ACC112 (cell line): ENCODE data around the gene ZBTB7C.

Experiments
- H2AFZ ChIP-seq: fragments of 200-600 bp; sonication (generic); one replicate; pipeline ENCODE4 v1.6.0; 2017; ENCODE audit warnings: antibody characterized with exemption, low read length; ENCODE audit not compliant: unreplicated experiment
- H3K27ac ChIP-seq: fragments of 200-600 bp; sonication (generic); 2 replicates; pipeline ENCODE4 v1.5.1; 2014; ENCODE audit warnings: low read depth, mild to moderate bottlenecking, antibody characterized with exemption, low read length, moderate library complexity
- H3K27me3 ChIP-seq: fragments of 200-600 bp; sonication (generic); 2 replicates; pipeline ENCODE4 v1.6.1; 2014; ENCODE audit warnings: mild to moderate bottlenecking, antibody characterized with exemption, low read length, moderate library complexity, mixed read lengths; ENCODE audit not compliant: insufficient read depth
- H3K36me3 ChIP-seq: fragments of 200-600 bp; sonication (generic); 2 replicates; pipeline ENCODE4 v1.6.1; 2016; ENCODE audit warnings: mild to moderate bottlenecking, antibody characterized with exemption, low read length, moderate library complexity, mixed read lengths; ENCODE audit not compliant: insufficient read depth
- H3K4me1 ChIP-seq: fragments of 200-600 bp; sonication (generic); one replicate; pipeline ENCODE4 v1.6.1; 2016; ENCODE audit warnings: low read length, mixed read lengths; ENCODE audit not compliant: insufficient read depth, unreplicated experiment, control insufficient read depth
- H3K4me3 ChIP-seq: fragments of 200-600 bp; sonication (generic); 2 replicates; pipeline ENCODE4 v1.5.1; 2014; ENCODE audit warnings: mild to moderate bottlenecking, low read depth, low read length
- H3K79me2 ChIP-seq: fragments of 200-600 bp; sonication (generic); one replicate; pipeline ENCODE4 v1.6.0; 2016; ENCODE audit warnings: low read length; ENCODE audit not compliant: control insufficient read depth, unreplicated experiment, insufficient read depth

The ZBTB7C gene

DNA sequence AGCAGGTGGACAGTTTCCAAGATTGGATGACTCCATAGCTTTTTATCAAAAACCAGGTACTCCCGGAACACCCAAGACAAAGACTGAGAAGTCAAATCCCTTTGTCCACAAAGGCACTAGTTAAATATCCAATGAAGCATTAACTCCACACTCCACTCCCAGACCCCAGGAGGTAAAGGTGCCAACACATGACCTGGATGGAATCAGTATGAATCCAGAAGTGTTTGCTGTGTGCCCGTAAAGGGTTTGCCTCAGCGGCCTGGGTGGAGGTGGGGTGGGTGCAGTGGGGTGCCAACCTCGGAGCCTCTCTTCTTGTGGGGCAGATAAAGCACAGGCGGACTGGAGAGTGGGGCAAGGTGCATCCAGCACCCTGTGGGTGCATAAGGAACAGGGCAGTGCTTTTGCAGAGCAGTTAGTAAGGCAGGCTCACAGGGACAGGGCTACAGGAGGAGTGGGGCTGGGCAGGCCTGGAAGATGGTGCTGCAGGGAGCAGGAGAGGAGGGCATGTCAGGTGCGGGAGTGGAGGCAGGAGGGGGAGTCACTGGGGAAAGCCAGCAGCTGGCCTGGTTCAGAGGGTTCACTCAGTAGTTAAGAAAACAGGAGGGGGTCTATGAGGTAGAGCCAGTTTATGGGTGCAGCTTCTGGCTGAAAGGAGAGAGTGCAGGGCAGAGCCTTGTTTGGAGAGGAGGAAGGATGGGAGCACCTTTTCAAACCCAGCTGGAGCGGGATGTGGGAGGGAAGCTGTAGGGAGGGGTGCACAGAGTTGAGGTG, 270.3 kb downstream of the ZBTB7C start:
- no peaks in the 10 kb centered on the region for H3K4me1 ChIP-seq
- peaks cover 66% of the 10 kb centered on the region for H3K27me3 ChIP-seq

DNA sequence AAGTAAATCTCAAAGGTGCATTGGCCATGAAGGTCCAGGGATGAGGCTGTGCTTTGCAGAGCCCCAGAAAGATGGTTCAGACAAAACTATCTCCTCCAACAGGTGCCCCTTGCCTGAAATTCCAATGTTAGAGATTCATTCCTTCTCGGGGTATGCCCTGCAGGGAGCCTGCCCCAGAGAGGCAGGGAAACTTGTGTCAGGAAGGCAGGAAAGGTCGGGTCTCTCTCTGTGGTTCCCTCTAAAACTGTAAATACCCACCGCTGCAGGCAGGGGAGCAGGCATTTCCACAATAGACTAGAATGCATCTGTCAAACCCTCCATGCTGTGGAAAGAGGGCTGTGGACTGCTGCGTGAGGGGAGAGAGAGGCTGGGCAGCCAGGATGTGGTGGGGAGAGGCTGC, 271.0 kb downstream of the ZBTB7C start:
- no peak overlapping the region for H2AFZ ChIP-seq
- no peaks in the 10 kb centered on the region for H3K79me2 ChIP-seq
- peaks cover 60% of the 10 kb centered on the region for H3K27me3 ChIP-seq
- H3K36me3 ChIP-seq, result no peaks in the 10 kb centered on the region
- no peak overlapping the region for H3K27ac ChIP-seq
- peaks cover 3% of the 10 kb centered on the region for H3K4me1 ChIP-seq
- H3K4me3 ChIP-seq, result no peak overlapping the region

More for the DNA sequence above, 270.3 kb downstream of the ZBTB7C start:
- Histone ChIP-seq H2AFZ (no peak overlapping the region), H3K36me3 (no peaks in the 10 kb centered on the region), H3K27ac (no peak overlapping the region), H3K79me2 (no peaks in the 10 kb centered on the region), H3K4me3 (no peak overlapping the region)

DNA sequence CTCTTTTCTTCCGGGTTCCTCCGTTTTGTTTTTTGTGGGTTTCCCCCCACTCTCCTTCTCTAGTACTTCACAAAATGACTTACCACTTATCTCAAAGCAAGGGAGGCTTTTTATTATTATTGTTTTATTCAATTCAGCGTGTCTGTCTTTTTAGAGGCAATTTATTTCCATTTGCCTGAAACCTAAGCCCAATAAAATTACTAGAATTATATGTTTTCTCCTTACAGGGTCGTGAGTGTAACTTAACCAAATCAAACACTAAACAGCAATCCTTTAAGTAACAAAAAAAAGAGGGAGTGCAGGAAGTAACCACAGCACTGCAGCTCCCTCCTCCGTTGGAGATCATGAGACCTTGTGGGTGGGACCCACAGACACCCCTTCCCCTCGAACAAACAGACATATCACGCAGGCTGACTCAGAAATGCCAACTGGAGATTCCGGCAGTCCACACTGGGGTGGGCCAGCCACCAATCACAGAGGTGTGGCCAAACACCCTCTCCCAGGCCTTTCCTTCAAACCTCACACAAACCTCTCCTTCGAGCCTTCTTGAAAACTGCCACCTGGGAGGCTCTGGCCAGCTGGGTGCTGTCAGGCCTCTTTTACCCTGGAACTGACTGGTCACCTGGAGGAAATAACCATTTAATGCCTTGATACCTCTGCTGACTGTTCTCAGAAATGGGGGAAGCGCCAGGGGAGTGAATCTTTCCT, 271.7 kb downstream of the ZBTB7C start:
- Histone ChIP-seq H3K4me3 (no peak overlapping the region), H3K27me3 (peaks cover 58% of the 10 kb centered on the region), H3K36me3 (no peaks in the 10 kb centered on the region), H2AFZ (no peak overlapping the region), H3K4me1 (peaks cover 3% of the 10 kb centered on the region), H3K27ac (no peak overlapping the region), H3K79me2 (no peaks in the 10 kb centered on the region)

DNA sequence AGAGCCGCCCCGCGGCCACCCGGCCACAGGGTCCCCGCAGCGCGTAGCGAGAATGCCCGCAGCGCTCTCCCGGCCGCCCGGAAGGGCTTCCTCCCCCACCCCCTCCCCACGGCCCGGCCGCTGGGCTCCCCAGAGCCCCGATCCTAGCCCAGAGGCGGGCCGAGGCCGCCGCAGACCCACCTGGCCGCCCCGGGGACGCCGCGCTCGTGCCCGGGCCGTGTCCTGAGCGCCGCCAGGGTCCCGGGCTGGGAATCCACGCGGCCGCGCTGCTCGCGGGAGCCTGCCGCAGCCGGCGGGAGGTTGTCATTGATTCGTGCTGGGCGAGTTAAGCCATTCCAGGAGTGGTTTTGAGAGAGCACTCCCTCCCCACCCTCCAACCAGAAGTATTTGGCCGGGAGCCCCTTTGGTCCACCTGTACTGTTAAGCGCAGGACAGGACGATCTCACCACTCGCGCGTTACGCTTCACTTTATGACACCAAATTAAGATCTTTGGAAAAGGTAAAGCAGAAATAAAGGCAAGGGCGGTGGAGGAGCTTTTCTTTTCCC, 272.3 kb downstream of the ZBTB7C start:
- H3K79me2 ChIP-seq, result no peaks in the 10 kb centered on the region
- no peaks in the 10 kb centered on the region for H3K36me3 ChIP-seq
- peak overlapping the region; percentile 70 for H3K4me3 ChIP-seq
- H3K4me1 ChIP-seq, result peaks cover 3% of the 10 kb centered on the region
- H3K27ac ChIP-seq, result no peak overlapping the region
- H3K27me3 ChIP-seq, result peaks cover 64% of the 10 kb centered on the region
- H2AFZ ChIP-seq, result peak overlapping the region; percentile 48

DNA sequence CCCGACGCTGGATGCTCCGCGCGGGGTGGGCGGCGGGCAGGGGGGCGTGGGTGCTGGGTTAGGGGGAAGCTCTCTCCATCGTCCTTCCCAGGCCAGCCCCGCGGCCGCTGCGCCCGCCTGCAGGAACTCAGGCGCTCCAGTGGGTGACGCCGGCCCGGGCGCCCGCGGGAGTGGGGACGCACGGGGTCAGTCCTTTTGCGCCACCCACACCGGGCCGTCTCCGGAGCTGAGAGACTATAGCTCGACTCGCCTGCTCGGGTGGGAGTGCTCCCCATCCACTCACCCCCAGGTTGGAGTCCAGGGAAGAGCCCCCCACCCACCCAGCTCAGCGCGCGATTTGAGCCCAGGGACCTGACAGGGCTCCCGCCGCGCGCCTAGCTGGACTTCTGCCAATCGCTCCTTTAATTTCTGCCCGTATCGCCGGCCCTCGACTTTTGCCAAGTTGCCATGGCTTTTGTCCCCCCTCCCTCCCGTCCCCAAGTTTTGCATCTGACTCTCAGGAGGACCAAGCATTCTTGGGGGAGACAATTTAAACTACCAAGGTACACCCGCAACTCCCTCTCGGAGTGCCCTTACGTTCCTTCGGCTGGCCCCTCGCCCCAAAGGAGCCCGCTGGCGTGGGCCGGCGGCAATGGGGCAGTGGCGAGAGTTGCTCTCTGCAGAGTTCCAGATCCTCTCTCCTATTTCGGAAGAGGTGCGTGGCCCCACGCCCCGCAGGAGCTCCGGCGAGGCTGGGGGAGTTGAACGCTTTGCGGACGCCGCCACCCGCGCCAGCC, 272.9 kb downstream of the ZBTB7C start:
- Histone ChIP-seq H3K4me1 (peaks cover 3% of the 10 kb centered on the region), H3K36me3 (no peaks in the 10 kb centered on the region), H3K79me2 (no peaks in the 10 kb centered on the region), H3K27ac (no peak overlapping the region), H3K27me3 (peaks cover 65% of the 10 kb centered on the region), H2AFZ (peak overlapping the region; percentile 48), H3K4me3 (peak overlapping the region; percentile 70)

DNA sequence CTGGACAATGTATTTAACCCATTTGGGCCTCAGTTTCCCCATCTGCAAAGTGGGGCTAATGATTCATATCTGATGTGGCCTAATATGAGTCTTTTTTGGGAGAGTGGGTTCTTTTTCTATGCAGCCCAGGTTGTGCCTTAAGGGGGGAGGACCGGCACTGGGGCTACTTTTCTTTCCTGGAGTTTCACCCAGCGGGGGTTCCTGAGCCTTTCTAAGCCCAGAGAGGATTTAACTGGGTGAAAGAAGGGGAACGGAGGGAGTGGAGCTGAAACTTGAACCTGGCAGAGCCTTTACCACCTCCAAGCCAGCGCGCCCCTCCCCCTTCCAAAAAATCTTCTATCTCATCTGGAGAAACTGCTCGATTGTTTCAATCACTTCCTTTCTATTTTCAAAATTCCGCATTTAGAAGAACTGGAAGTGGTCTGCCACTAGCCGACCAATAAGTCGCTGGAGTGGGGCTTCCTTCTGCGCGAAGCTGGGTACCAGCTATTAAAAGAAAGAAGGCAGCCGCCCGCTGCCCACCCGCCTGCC, 273.7 kb downstream of the ZBTB7C start:
- Histone ChIP-seq H3K4me3 (peak overlapping the region; percentile 70), H3K79me2 (no peaks in the 10 kb centered on the region), H3K36me3 (no peaks in the 10 kb centered on the region), H2AFZ (no peak overlapping the region), H3K27me3 (peaks cover 68% of the 10 kb centered on the region), H3K4me1 (peaks cover 3% of the 10 kb centered on the region), H3K27ac (no peak overlapping the region)

DNA sequence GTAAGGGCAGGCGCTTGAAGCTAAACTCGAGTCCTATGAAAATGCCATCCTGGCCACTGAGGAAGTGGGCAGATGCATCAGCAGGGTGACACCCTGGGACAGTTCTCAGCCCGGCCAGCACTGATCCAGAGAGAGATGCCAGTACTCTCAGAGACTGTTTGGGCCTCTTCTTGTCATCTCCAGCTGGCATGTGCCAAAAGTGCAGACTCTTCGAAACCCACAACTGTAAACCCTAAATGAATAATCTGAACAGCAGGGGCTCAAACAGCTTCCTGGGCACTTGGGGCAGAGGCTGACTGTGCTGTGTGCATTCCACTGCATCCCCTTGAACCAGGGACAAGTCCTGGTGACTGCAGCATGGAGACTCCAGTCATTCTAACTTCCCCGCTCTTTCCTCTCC, 274.6 kb downstream of the ZBTB7C start:
- Histone ChIP-seq H2AFZ (no peak overlapping the region), H3K79me2 (no peaks in the 10 kb centered on the region), H3K4me1 (peaks cover 3% of the 10 kb centered on the region), H3K4me3 (no peak overlapping the region), H3K36me3 (no peaks in the 10 kb centered on the region), H3K27ac (no peak overlapping the region), H3K27me3 (peaks cover 75% of the 10 kb centered on the region)

DNA sequence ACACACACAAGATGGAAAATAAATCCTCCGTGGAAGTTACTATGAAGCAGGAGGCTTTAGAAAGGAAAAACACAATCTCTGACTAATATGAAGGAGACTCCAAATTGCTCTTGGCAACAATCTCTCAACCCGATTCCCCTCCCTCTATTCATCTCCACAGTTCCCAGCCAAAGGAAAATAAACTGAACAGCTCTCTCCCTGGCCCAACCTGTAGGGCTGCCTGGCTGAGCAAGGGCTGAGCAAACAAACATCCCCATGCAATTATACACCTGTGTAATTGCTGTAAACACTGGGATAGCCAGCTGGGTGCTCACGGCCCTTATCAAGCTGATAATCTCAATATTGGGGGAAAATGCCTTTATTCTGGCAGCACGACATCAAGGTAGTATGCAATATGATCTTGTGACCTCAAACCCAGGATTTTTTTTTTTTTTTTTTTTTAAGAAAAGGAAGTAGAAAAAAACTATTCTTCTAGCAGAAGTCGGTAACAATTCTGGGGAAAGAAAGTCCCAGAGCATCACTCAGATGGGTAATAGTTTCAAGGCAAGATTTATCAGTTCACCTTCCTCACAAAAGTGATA, 275.4 kb downstream of the ZBTB7C start:
- H2AFZ ChIP-seq, result no peak overlapping the region
- H3K27ac ChIP-seq, result no peak overlapping the region
- H3K4me1 ChIP-seq, result peaks cover 3% of the 10 kb centered on the region
- H3K4me3 ChIP-seq, result no peak overlapping the region
- peaks cover 70% of the 10 kb centered on the region for H3K27me3 ChIP-seq
- H3K36me3 ChIP-seq, result no peaks in the 10 kb centered on the region
- H3K79me2 ChIP-seq, result no peaks in the 10 kb centered on the region

DNA sequence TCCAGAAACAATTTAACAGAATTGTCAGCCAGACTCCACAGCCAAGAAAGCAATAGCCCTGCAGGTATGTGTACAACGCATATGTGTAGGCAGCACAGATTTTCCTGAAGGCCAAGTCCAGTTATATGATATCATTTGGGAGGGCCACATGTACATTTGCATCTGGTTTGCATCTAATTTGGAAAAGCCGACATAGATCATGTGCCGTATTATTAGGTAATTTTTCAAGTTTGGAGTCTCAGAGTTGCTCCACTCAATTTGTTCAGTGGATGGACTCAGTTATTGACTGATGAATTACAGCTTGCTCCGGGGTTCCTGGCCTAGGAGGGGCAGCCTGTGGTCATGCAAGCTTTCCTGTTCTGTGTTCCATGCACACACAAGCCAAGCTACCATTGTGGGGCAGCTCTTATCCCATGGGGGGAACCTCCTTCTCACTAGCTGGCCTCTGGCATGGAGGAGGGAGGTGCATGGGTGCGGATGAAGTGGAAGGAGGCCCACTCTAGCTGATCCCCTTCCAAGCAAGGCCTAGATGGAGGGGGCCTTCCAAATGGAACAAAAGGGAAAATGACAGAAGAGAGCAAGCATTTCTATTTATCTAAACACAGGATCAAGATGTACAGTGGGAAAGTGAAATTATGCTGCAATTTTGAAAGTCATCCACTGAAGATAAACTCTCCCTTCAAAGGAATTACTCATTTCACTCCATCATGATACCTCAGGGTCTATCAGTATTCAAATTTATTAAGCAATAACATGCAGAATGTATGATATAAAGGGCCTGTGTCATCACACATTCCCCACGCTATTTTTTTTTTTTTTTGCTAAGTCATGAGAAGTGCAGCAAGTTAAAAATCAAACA, 276.2 kb downstream of the ZBTB7C start:
- no peak overlapping the region for H2AFZ ChIP-seq
- H3K4me3 ChIP-seq, result no peak overlapping the region
- no peaks in the 10 kb centered on the region for H3K79me2 ChIP-seq
- peaks cover 3% of the 10 kb centered on the region for H3K4me1 ChIP-seq
- no peaks in the 10 kb centered on the region for H3K36me3 ChIP-seq
- H3K27ac ChIP-seq, result no peak overlapping the region
- H3K27me3 ChIP-seq, result peaks cover 70% of the 10 kb centered on the region
